HG02571 (cell line): ENCODE data around the gene CTXN2.

Experiments used
- ATAC-seq: cut with Tn5 transposase; IDR thresholded peaks from one replicate; pipeline ENCODE4 v1.9.1; 2021; ENCODE audit warnings: mild to moderate bottlenecking, moderate library complexity; ENCODE audit not compliant: unreplicated experiment

The CTXN2 gene

GRCh38 chr15:48221885-48222284, 30.4 kb downstream of the CTXN2 start:
- ATAC-seq = no peak

- no peak for ATAC-seq
Observed at GRCh38 chr15:48222627-48223026, 31.2 kb downstream of the CTXN2 start.

- no peak for ATAC-seq
Observed at GRCh38 chr15:48225771-48226170, 34.3 kb downstream of the CTXN2 start.

- ATAC-seq = no peak
Observed at GRCh38 chr15:48230498-48230897, 39.0 kb downstream of the CTXN2 start.

DNA sequence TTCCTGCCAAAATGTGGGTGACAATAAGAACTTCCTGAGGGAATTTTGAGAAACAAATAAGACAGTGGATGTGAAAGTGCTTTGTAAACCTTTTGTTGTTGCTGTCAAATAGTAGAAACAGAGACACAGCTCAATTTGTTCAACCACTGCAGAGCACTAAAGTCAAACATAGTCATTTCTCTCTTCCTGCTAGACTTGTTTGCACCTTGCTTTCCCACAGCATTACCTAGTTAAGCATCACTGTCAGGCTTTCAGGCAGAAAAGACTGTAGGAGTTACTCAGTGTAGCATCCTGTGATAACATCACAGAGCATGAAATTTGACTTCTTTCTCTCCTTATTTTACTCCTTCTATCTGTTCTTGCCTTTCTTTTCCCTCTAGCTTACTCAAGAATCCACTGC, 41.8 kb downstream of the CTXN2 start:
- no peak for ATAC-seq

DNA sequence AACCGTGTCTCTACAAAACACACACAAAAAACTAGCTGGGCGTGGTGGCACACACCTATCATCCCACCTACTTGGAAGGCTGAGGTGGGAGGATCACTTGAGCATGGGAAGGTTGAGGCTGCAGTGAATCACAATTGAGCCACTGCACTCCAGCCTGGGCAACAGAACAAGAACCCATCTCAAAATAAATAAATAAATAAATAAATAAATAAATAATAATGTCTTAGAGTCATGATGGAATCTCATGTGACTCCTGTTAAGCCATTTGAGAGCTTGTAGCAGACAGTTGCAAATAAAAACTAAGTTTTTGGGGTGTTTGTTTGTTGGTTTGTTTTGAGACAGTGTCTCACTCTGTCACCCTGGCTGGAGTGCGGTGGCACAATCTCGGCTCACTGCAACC, 47.9 kb downstream of the CTXN2 start:
- no peak for ATAC-seq

- no peak for ATAC-seq
Observed at GRCh38 chr15:48242015-48242414, 50.5 kb downstream of the CTXN2 start.

DNA sequence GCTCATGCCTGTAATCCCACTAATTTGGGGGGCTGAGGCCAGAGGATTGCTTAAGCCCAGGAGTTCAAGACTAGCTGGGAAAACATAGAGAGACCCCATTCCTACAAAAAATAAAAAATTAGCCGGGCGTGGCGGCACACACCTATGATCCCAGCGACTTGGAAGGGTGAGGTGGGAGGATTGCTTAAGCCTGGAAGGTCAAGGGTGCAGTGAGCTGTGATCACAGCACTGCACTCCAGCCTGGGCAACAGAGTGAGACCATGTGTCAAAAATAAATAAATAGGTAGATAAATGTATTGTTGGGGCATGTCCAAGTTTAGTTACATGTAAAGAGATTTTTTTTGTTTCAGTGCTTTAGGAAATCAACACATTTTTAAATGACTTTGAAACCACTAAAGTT, 51.1 kb downstream of the CTXN2 start:
- no peak for ATAC-seq

DNA sequence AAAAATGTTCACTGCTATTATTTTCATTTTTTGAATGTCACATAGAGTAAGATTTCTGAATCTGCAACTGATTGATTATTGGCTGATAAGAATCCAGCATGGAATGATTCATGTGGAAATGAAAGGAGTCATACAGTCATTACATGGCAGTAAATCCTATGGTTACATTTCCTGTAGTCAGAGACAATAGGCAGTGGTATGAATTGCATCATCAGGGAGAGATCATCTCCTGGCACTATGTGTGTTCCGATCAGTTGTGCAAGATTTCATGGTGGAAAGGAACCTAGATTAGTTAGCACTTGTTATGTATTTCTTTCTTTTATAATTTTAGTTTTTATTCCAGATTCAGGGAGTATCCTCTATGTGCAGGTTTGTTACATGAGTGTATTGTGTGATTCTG, 53.5 kb downstream of the CTXN2 start:
- no peak for ATAC-seq

DNA sequence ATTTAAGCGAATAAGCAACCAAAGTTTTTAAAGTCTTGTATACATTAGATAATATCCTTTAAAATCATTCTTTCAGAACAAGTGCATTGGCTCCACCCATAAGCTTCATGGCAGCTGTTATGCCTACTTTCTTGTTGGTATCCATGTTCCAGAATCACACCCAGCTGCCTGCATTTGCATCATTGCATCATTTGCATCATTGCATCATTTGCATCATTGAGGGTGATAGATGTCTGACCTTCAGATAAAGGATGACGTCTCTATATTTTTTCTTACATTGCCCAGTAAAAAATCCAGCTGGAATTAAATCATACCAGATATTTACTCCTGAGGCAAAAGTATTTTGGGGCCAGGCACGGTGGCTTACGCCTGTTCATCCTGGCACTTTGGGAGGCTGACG, 56.9 kb downstream of the CTXN2 start:
- ATAC-seq = no peak

DNA sequence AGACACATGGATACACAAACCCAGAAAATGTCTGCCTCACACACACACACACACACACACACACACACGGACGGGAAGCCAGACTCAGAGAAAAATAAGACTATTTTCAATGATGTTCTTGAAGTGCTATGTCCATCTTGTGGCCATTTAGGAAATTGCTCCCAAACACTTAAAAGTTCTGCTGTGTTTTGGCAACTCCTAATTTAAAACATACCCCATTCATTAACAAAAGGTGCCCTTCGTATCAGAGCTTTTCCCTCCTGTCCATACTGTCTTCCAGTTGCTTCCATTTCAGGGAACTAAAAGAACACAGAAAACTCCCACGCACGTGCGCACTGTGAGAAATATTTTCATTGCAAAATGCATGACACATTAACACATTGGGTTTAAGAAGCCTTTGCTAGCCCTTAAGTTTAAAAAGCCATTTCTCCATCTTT, 59.2 kb downstream of the CTXN2 start:
- no peak for ATAC-seq

DNA sequence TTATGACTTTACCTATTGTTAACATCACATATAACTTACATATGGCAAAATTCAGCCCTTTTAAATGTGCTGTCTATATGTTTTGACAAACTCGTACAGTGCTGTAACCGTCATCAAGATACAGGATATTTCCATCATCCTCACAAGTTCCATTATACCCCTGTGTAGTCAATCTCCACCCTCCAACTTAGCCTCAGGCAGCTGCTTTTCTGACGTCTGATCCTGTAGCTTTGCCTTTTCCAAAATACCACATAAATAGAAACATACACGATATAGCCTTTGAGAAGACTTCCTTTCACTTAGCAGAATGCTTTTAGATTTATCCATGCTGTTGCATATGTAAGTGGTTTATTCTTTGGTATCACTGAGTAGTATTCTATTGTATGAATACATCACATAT, 61.7 kb downstream of the CTXN2 start:
- no peak for ATAC-seq
